Activated gamma-delta T cell (primary cell): ENCODE data around the gene EPB42.
A peak's percentile ranks its signal among the peaks of the same experiment; 100 is the strongest.

ENCODE experiments used
- DNase-seq: peaks from one replicate; lab custom pipeline; 2025; lab: John Stamatoyannopoulos, UW
- total RNA-seq, 2 donors: gene quantifications; one replicate each; lab custom pipeline; 2026; lab: John Stamatoyannopoulos, UW

Gene EPB42
- 0 to 0.17 reads per million in 2 donors for total RNA-seq

GRCh38 chr15:43220991-43221403, at the start of gene EPB42:
TSS of gene EPB42 (minus strand) at chr15:43221018. CDS start at chr15:43220825, 193 bp downstream.
- no peak for DNase-seq

- no peak for DNase-seq
Measured at GRCh38 chr15:43270113-43270665, 49.4 kb upstream of the EPB42 start.

GRCh38 chr15:43268111-43269105, 47.6 kb upstream of the EPB42 start:
- DNase-seq, result no peak

GRCh38 chr15:43267439-43267838, 46.6 kb upstream of the EPB42 start:
- no peak for DNase-seq

- DNase-seq, result no peak
Measured at GRCh38 chr15:43266834-43267233, 46.0 kb upstream of the EPB42 start, which contains the start of gene TGM5. TSS of gene TGM5 (minus strand) at chr15:43266928. CDS start at chr15:43266849, 79 bp downstream.

- no peak for DNase-seq
Measured at GRCh38 chr15:43266386-43266785, 45.6 kb upstream of the EPB42 start.

- DNase-seq, result no peak
Measured at GRCh38 chr15:43260011-43260615, 39.3 kb upstream of the EPB42 start.

- DNase-seq, result no peak
Measured at GRCh38 chr15:43258781-43259180, 38.0 kb upstream of the EPB42 start.

GRCh38 chr15:43256341-43256740, 35.5 kb upstream of the EPB42 start:
- DNase-seq, result no peak

GRCh38 chr15:43255376-43255775, 34.6 kb upstream of the EPB42 start:
- no peak for DNase-seq

- peak; percentile 15 for DNase-seq
Measured at GRCh38 chr15:43253431-43254403, 32.9 kb upstream of the EPB42 start.

GRCh38 chr15:43251871-43252250, 31.0 kb upstream of the EPB42 start:
- DNase-seq, result no peak

- DNase-seq, result no peak
Measured at GRCh38 chr15:43251185-43251870, 30.5 kb upstream of the EPB42 start.

GRCh38 chr15:43250785-43251184, 30.0 kb upstream of the EPB42 start:
- DNase-seq, result no peak

GRCh38 chr15:43249699-43250203, 28.9 kb upstream of the EPB42 start:
- DNase-seq, result no peak

GRCh38 chr15:43249236-43249635, 28.4 kb upstream of the EPB42 start:
- DNase-seq, result no peak

GRCh38 chr15:43246261-43246774, 25.5 kb upstream of the EPB42 start:
- DNase-seq, result no peak

GRCh38 chr15:43244092-43244491, 23.3 kb upstream of the EPB42 start:
- DNase-seq, result no peak

- no peak for DNase-seq
Measured at GRCh38 chr15:43243020-43243645, 22.3 kb upstream of the EPB42 start.

GRCh38 chr15:43242616-43243015, 21.8 kb upstream of the EPB42 start:
- no peak for DNase-seq
